Upper lobe of left lung (tissue), 6 donors: ENCODE measurements around the gene C9orf57. TPM values are rescaled to one million over a fixed set of nuclear protein-coding genes. Genes with fewer than 3 reads are reported as not detected.
A peak's percentile ranks its signal among the peaks of the same experiment; 100 is the strongest.

Experiments used
- ATAC-seq, 2 donors: fragments of 200-7000 bp; cut with Tn5 transposase; one replicate each; pipeline ENCODE4 v1.9.1; 2022; ENCODE audit warnings: mild to moderate bottlenecking in 2 of 2, moderate library complexity in 2 of 2; ENCODE audit not compliant: low FRiP score in 2 of 2
- DNase-seq, 2 donors: peaks; one replicate each; pipeline ENCODE4 v3.0.0-alpha.2; 2019 to 2020
- H3K27ac ChIP-seq, 4 donors: fragments of 200-600 bp; sonication (generic); one replicate each; pipeline ENCODE4 v1.5.1; 2016 to 2019
- H3K27me3 ChIP-seq, 4 donors: fragments of 200-600 bp; sonication (generic); one replicate each; pipeline ENCODE4 v1.5.1; 2017 to 2019
- H3K36me3 ChIP-seq, 4 donors: fragments of 200-600 bp; sonication (generic); one replicate each; pipeline ENCODE4 v1.5.1; 2016 to 2019
- H3K4me1 ChIP-seq, 4 donors: fragments of 200-600 bp; sonication (generic); one replicate each; pipeline ENCODE4 v1.5.1; 2018 to 2019
- H3K4me3 ChIP-seq, 4 donors: fragments of 200-600 bp; sonication (generic); one replicate each; pipeline ENCODE4 v1.5.1; 2017 to 2019; ENCODE audit warnings: mild to moderate bottlenecking in 2 of 4, moderate library complexity in 1 of 4
- H3K9me3 ChIP-seq, 4 donors: fragments of 200-600 bp; sonication (generic); one replicate each; pipeline ENCODE4 v1.5.1; 2018 to 2019
- CTCF ChIP-seq, 6 experiments: fragments of 450-650 bp in 4 of 6; fragments of 200-600 bp in 2 of 6; sonication (generic) in 2 of 6; IDR thresholded peaks; one replicate each; pipeline ENCODE4 v1.5.1; 2016 to 2019; ENCODE audit warnings: antibody characterized with exemption in 6 of 6
- EP300 ChIP-seq, 4 donors: sonication (generic); formaldehyde crosslinking; IDR thresholded peaks; one replicate each; pipeline ENCODE4 v1.5.1; 2017; ENCODE audit warnings: antibody characterized with exemption in 4 of 4, control low read depth in 2 of 4
- POLR2A ChIP-seq, 4 donors: fragments of 450-650 bp; IDR thresholded peaks; one replicate each; pipeline ENCODE4 v1.5.1; 2016 to 2017; ENCODE audit warnings: antibody characterized with exemption in 4 of 4, mild to moderate bottlenecking in 2 of 4
- POLR2AphosphoS5 ChIP-seq, 2 donors: sonication (generic); formaldehyde crosslinking; IDR thresholded peaks; one replicate each; pipeline ENCODE4 v1.5.1; 2017; ENCODE audit warnings: antibody characterized with exemption in 2 of 2
- WGBS, 2 donors: methylation state at CpG; one replicate each; pipeline ENCODE4 v1.1.5; 2017 to 2018; 5-methylcytosine and 5-hydroxymethylcytosine counted together
- total RNA-seq, 6 donors: library from RNA; depleted of rRNA in 4 of 6; stranded (reverse); fragments of >200 nt in 4 of 6; gene quantifications; one replicate each; pipeline versions ENCODE4 v1.1.0 to v1.2.1, GENCODE V29; 2016 to 2021
- donor health status: DM: no; HTN: no; CAD: no; lungs with moderate emphysema.
- donor health status: DM: no; HTN: yes; CAD: no; lungs with severe emphysema.

C9orf57 gene
- total RNA-seq, 6 donors from 2014 or later = not detected

- Histone ChIP-seq H3K27me3 (no peaks in the 10 kb centered on the region), H3K36me3 (no peaks in the 10 kb centered on the region), H3K27ac (no peak overlapping the region), H3K4me3 (no peak overlapping the region), H3K9me3 (no peaks in the 10 kb centered on the region), H3K4me1 (peaks cover 0 to under 1% (median 0%) of the 10 kb centered on the region in 4 donors)
- ATAC-seq (no peak), DNase-seq (no peak)
- no peak for TF ChIP-seq POLR2A (IDR thresholded peaks at IDR 0.05)
- no peak for TF ChIP-seq EP300 (IDR thresholded peaks at IDR 0.05)
- TF ChIP-seq CTCF (IDR thresholded peaks at IDR 0.05) = no peak
- no peak for TF ChIP-seq POLR2AphosphoS5 (IDR thresholded peaks at IDR 0.05)
- 82 to 90% methylated on average over 8 of the region's 8 CpGs for WGBS, 2 donors
These were observed 13.6 kb downstream of the C9orf57 start for GRCh38 chr9:72046630-72047456.

GRCh38 chr9:72044095-72044494, 16.3 kb downstream of the C9orf57 start:
- 88 to 96% methylated on average over 4 of the region's 4 CpGs for WGBS, 2 donors
- ATAC-seq (no peak), DNase-seq (no peak)
- Histone ChIP-seq H3K27ac (no peak overlapping the region), H3K9me3 (no peaks in the 10 kb centered on the region), H3K36me3 (no peaks in the 10 kb centered on the region), H3K4me1 (peaks cover 0 to 7% (median 1%) of the 10 kb centered on the region in 4 donors), H3K27me3 (no peaks in the 10 kb centered on the region), H3K4me3 (no peak overlapping the region)
- TF ChIP-seq POLR2AphosphoS5 (IDR thresholded peaks at IDR 0.05) (no peak), POLR2A (IDR thresholded peaks at IDR 0.05) (no peak), EP300 (IDR thresholded peaks at IDR 0.05) (no peak), CTCF (IDR thresholded peaks at IDR 0.05) (no peak)

GRCh38 chr9:72043576-72043975, 16.8 kb downstream of the C9orf57 start:
- WGBS, 2 donors = 97 to 98% methylated on average over 2 of the region's 2 CpGs
- no peak overlapping the region for H3K4me3 ChIP-seq
- H3K4me1 ChIP-seq = peaks cover 0 to 12% (median 1%) of the 10 kb centered on the region in 4 donors
- DNase-seq (no peak), ATAC-seq (no peak)
- no peaks in the 10 kb centered on the region for H3K36me3 ChIP-seq
- H3K9me3 ChIP-seq = no peaks in the 10 kb centered on the region
- H3K27ac ChIP-seq = no peak overlapping the region
- no peaks in the 10 kb centered on the region for H3K27me3 ChIP-seq
- no peak for TF ChIP-seq EP300 (IDR thresholded peaks at IDR 0.05)
- TF ChIP-seq CTCF (IDR thresholded peaks at IDR 0.05) = no peak
- no peak for TF ChIP-seq POLR2A (IDR thresholded peaks at IDR 0.05)
- no peak for TF ChIP-seq POLR2AphosphoS5 (IDR thresholded peaks at IDR 0.05)

GRCh38 chr9:72042928-72043327, 17.5 kb downstream of the C9orf57 start:
- H3K4me3 ChIP-seq = no peak overlapping the region
- no peak for TF ChIP-seq EP300 (IDR thresholded peaks at IDR 0.05)
- TF ChIP-seq CTCF (IDR thresholded peaks at IDR 0.05) = no peak
- no peak for TF ChIP-seq POLR2A (IDR thresholded peaks at IDR 0.05)
- TF ChIP-seq POLR2AphosphoS5 (IDR thresholded peaks at IDR 0.05) = no peak
- DNase-seq = no peak
- no peaks in the 10 kb centered on the region for H3K9me3 ChIP-seq
- no peaks in the 10 kb centered on the region for H3K36me3 ChIP-seq
- no peak for ATAC-seq
- H3K27me3 ChIP-seq = no peaks in the 10 kb centered on the region
- peaks cover 0 to 13% (median 1%) of the 10 kb centered on the region in 4 donors for H3K4me1 ChIP-seq
- 83 to 92% methylated on average over 3 of the region's 3 CpGs for WGBS, 2 donors
- H3K27ac ChIP-seq = peak overlapping the region in 1 of 4 donors; percentile 5
